Dermis microvascular lymphatic vessel endothelial cell (primary cell): ENCODE results near the gene TBXAS1. TPM values are rescaled to one million over a fixed set of nuclear protein-coding genes. Genes with fewer than 3 reads are reported as not detected.
"Not testable (repeated sequence)": the region's sequence is repeated elsewhere in the genome, so short reads cannot be mapped to it uniquely, and the experiment has no call there.

Experiments
- DNase-seq, 2 donors: peaks; one replicate each; pipeline versions ENCODE4 v3.0.0 to v3.0.0-alpha.2; 2010; ENCODE audit warnings: low read depth in 2 of 2
- total RNA-seq: library from RNA; depleted of rRNA; stranded (reverse); fragments of >200 nt; gene quantifications from 2 replicates; pipeline ENCODE4 v1.2.1, GENCODE V29; 2014

The TBXAS1 gene
- total RNA-seq, 1 donor from 2014 or later = 0.64 TPM

- DNase-seq = peak in 1 of 2 donors; percentile 25
Observed at GRCh38 chr7:139825666-139826290, 3.3 kb upstream of the TBXAS1 start.

GRCh38 chr7:139827042-139827441 is 2.0 kb upstream of the TBXAS1 start:
- DNase-seq = no peak

- no peak for DNase-seq
Observed at GRCh38 chr7:139828446-139828845, 618 bp upstream of the TBXAS1 start.

GRCh38 chr7:139829775-139830117 is 682 bp downstream of the TBXAS1 start:
- DNase-seq = peak in 1 of 2 donors; percentile 37

DNA sequence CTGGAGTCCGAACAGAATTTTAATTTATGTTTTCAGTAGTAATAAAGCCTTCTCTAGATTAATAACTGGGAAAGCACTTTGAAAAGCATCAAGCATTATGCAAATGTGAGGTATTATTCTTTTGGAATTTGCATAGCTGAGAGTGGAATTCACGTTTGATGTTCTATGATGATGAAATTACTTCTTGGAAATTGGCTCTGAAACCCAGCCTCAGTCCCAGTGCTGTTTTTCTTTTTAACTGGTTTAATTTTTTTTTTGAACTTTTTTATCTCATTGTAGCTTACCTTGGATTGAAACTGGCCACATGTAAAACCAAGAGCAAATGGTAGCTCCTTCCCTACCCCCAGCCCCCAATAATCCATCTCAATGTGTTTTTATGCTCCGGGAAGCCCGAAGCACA is 1.2 kb downstream of the TBXAS1 start:
- DNase-seq = no peak

GRCh38 chr7:139830782-139831501 is 1.9 kb downstream of the TBXAS1 start:
- DNase-seq = no peak

DNA sequence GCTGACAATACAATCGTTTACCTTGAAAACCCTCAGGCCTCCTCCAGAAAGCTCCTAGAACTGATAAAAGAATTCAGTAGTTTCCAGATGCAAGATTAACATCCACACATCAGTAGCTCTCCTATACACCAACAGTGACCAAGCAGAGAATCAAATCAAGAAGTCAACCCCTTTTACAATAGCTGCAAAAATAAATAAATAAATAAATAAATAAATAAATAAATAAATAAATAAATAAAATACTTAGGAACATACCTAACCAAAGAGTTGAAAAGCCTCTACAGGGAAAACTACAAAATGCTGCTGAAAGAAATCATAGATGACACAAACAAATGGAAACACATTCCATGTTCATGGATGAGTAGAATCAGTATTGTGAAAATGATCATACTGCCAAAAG is 6.8 kb downstream of the TBXAS1 start:
- DNase-seq = not testable (repeated sequence)

DNA sequence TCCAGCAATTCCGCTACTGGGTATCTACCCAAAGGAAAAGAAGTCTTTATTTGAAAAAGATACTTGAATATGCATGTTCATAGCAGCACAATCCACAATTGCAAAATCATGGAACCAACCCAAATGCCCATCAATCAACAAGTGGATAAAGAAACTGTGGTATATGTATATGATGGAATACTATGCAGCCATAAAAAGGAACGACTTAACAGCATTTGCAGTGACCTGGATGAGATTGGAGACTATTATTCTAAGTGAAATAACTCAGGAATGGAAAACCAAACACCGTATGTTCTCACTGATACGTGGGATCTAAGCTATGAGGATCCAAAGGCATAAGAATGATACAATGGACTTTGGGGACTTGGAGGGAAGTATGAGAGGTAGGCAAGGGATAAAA is 8.2 kb downstream of the TBXAS1 start:
- not testable (repeated sequence) for DNase-seq

DNA sequence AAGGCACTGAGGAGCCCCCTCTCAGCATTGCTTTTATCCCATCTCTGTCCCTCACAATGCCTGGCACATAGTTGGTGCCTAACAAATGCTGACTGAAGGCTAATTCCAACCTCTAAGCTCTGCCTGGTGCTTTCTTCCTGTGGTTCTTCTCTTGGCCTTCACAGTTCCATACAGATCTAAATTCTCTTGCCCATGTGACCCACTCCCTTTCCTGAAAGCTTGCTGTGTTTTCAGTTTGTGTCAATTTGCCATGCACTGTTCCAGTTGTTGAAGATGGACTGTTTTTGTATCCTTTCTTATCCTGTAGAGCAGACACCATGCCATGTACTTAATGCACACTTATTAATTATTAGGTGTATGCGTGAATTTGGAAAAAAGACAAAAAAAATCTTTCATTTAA is 9.2 kb downstream of the TBXAS1 start:
- DNase-seq = no peak

DNA sequence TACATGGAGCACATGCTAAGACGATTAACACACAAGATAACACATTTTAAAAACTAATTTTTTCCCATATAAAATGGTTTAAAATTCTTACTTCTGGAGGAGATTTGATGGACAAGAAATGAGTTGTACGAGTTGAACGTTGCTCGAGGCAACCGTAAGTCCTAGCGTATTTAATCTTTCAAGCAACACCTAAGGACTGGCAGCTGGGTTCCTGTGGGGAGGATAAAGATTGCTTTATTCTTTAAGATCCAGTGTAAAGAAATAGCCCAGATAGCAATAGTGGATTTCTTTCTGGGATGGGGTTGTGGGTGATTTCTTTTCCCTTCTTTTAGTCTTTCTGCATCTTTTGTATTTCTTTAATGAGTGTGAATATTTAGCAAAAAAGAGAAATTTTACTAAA is 9.8 kb downstream of the TBXAS1 start:
- DNase-seq = no peak

DNA sequence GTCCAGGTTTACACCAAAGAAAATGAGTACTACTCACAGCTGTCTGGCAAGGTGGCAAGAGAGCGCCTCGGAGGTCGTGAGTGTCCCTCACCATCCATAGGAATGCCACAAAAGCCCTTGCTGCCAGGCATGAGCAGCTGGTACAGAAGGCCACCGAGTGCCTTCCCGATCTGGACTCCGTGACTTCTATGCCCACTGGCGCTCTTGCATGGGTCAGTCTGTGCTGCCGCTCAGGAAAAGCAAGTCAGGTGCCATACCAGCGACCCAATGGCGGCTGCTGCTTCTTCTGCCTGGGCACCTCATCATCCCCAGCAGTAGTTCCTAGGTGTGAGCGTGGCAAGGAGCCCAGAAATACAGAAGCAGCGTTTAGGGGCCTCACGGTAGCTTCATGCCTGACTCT is 11.7 kb downstream of the TBXAS1 start:
- no peak for DNase-seq

DNA sequence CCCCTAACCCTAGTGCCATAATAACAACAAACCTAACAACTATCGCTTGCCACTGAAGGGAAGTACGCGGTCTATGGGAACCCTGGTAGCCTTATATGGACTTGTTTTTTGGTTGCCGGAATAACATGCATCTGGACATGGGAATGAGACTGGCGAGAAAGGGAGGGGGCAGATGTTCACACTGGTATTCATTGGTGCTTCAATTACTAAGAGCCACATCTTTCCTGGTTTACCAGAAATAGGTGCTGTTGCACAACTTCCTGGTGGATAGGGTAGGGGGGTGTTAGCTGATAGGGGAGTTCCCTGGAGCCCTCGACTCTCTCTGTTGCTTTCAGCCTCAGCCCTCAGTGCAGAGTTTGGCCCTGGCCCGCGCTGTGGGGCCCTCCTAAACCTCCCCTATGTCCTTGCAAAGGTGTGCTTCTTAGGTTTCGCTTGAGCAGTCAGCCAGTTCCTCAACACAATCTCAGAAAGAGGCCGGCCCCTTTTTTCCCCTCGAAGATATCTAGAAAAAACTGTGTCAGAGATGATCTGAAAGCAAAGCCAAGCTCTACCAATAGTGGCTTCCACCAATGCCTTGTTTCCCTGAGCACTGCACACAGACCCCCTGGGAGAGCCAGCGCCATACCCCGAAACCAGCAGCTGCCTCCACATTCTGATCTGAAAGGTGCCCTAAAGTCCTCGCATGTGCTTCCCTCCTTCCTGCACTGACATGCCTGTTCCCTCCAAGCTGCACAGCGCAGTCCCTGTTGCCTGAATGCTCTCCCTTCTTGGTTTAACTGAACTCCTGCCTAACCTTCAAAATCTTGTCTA is 13.5 kb downstream of the TBXAS1 start:
- DNase-seq = peak; percentile 68 to 88

- DNase-seq = not testable (repeated sequence)
Observed at GRCh38 chr7:139843211-139843537, 14.1 kb downstream of the TBXAS1 start.

- DNase-seq = no peak
Observed at GRCh38 chr7:139844779-139845442, 15.8 kb downstream of the TBXAS1 start.

GRCh38 chr7:139845443-139845805 is 16.4 kb downstream of the TBXAS1 start:
- DNase-seq = no peak

DNA sequence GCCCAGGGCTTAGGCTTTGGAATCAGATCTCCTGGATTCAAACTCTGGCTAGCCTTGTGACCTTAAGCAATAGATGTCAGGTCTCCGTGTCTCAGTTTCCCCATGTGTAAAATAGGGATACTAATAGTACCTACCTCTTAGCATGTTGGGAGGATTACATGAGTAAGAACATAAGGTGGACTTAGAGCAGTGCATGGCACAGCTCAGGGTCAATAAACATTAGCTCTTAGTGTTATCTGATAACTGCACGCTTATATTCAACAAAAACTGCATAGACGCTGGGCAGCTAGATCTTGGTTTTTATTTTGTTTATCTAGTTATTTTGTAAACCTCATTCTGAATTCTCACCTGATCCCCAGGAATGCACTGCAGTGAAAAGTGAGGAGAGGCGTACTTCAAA is 17.2 kb downstream of the TBXAS1 start:
- DNase-seq = no peak

DNA sequence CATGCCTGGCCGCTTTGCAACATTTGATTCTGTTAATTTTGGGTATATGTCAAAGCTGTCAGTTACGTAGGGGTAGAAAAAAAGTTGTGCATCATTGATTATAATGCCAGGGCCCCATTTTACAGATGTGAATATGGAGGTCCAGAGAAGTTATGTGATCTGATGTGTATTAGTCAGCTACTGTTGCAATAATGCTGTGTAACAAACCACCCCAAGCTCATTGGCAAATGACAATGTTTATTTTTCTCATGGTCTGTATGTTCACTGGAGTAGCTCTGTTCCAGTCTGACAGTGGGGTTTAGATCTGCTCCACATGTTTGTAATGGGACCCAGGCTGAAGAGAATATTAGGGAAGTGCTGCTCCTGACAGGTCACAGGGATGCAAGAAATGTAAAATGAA is 19.2 kb downstream of the TBXAS1 start:
- no peak for DNase-seq

DNA sequence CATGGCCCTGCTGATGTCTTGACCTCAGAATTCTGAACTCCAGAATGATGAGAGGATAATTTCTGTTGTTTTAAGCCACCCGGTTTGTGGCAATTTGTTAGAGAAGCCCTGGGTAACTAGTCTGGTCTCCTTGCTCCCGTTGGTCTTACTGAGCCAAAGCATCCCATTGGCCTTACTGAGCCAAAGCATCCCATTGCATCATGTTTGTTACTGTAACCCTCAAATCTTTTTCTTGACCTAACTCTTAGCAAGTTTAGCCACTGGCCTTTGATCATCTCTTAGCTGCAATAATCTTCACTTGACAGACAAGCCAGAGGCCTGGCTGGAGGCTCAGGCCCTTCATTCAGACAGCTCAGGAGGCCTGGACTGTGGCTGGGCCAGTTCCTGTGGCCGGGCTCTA is 21.8 kb downstream of the TBXAS1 start:
- DNase-seq = no peak

DNA sequence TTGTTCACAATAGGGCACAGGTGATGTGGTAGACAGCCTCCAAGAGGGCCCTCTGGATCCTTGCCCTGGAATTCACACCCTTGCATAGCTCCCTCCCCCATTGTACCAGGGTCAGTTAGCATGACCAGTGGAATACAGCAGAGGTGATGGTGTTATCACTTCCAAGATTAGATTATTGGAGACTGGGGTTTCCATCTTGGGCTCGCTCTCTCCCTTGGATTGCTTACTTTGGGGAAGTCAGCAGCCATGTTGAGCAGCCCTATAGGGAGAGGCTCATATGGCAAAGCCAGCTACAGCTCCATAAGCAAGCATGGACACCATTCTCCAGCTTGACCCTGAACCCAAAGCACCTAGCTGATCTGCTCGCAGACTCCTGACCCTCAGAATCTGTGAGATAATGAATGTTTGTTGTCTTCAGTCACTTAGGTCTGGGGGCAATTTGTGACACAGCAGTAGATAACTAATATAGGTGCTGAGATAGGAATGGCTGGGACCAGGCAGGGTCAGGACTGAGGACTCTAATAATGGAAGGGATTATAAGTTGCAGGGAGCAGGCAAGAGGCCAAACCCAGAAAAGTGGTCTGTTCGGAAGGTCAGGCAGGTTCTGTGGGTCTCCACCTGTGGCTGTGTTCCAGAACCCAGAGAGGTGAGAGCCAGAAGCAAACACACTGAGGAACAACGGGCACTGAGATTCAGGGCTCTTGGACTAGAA is 22.9 kb downstream of the TBXAS1 start:
- DNase-seq = no peak

- no peak for DNase-seq
Observed at GRCh38 chr7:139852482-139852845, 23.4 kb downstream of the TBXAS1 start.

DNA sequence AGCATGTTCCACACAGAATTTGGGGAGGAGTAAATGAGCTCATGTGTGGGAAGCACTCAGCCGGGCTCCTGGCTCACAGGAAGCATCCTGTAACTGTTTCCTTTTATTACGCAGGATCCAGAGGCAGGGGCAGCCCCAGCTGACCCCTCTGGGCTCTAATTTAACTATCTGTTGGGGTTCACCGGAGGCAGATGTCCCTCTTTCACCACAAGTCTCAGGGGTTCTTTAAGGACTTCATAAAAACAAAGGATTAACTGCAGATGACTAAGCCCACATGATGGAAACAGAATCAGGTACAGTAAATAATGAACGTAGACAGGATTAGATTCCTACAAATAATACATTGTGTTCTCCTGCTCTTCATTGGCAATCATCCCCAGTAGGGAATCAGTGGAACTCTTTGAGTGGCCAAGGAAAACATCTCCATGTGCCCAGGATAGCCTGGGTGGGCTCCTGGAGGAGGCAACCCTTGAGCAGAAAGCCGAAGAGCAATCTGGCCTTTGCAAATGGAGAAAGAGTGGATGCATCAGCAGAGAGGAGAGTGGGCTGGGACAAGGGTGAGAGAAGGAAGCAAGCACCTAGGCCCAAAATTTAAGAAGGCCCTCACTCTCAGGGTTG is 24.6 kb downstream of the TBXAS1 start:
- DNase-seq = peak; percentile 12 to 76
